GM15510 (cell line): ENCODE measurements around the gene SELENOM.

ENCODE experiments used
- POLR2A ChIP-seq: IDR thresholded peaks from 3 replicates; pipeline ENCODE4 v1.6.1; 2011; ENCODE audit warnings: borderline replicate concordance; ENCODE audit not compliant: insufficient read length; ENCODE audit errors: extremely low read depth

The SELENOM gene

GRCh38 chr22:31122532-31123291 is 15.3 kb upstream of the SELENOM start, which contains the start of gene INPP5J:
Gene INPP5J, plus strand, starts transcription at chr22:31122966. Its CDS starts 49 bp downstream, at chr22:31123015.
- TF ChIP-seq POLR2A, result no peak

- no peak for TF ChIP-seq POLR2A
Measured at GRCh38 chr22:31122196-31122531, 14.8 kb upstream of the SELENOM start.

- no peak for TF ChIP-seq POLR2A
Measured at GRCh38 chr22:31121403-31121802, 14.0 kb upstream of the SELENOM start.

- TF ChIP-seq POLR2A, result no peak
Measured at GRCh38 chr22:31120642-31121041, 13.3 kb upstream of the SELENOM start.

- no peak for TF ChIP-seq POLR2A
Measured at GRCh38 chr22:31120230-31120629, 12.9 kb upstream of the SELENOM start.

- no peak for TF ChIP-seq POLR2A
Measured at GRCh38 chr22:31119026-31119717, 11.8 kb upstream of the SELENOM start.

- TF ChIP-seq POLR2A, result no peak
Measured at GRCh38 chr22:31118046-31118820, 10.9 kb upstream of the SELENOM start.

- TF ChIP-seq POLR2A, result no peak
Measured at GRCh38 chr22:31107894-31108218, 488 bp upstream of the SELENOM start.

- TF ChIP-seq POLR2A, result no peak
Measured at GRCh38 chr22:31106731-31107177, 614 bp downstream of the SELENOM start.

- no peak for TF ChIP-seq POLR2A
Measured at GRCh38 chr22:31106001-31106571, 1.3 kb downstream of the SELENOM start.

GRCh38 chr22:31105282-31105929 is 2.0 kb downstream of the SELENOM start:
- no peak for TF ChIP-seq POLR2A

- no peak for TF ChIP-seq POLR2A
Measured at GRCh38 chr22:31104869-31105268, 2.5 kb downstream of the SELENOM start.

GRCh38 chr22:31103899-31104694 is 3.3 kb downstream of the SELENOM start:
- no peak for TF ChIP-seq POLR2A

GRCh38 chr22:31103111-31103510 is 4.3 kb downstream of the SELENOM start:
- TF ChIP-seq POLR2A, result no peak
